ENCODE results near the gene PPIF. TPM values are rescaled to one million over a fixed set of nuclear protein-coding genes. Genes with fewer than 3 reads are reported as not detected.

PPIF gene
- total RNA-seq, 2 experiments from 2014 or later: 94.1 to 95.6 TPM

GRCh38 chr10:79380946-79381721 lies 33.9 kb downstream of the PPIF start:
- no peak for DNase-seq
- no peaks in the 10 kb centered on the region for H3K9me3 Mint-ChIP-seq
- no peaks in the 10 kb centered on the region for H3K36me3 Mint-ChIP-seq (ENCODE audit: low read depth)
- no peak overlapping the region for H3K27ac Mint-ChIP-seq
- CTCF ChIA-PET: interaction anchor here (2.0 kb wide), 1 partner anchor 9 kb away, joined by 5 read pairs; no protein-coding TSS in a partner anchor
- H3K27me3 Mint-ChIP-seq (ENCODE audit: low read depth): no peaks in the 10 kb centered on the region
- intact Hi-C loops (cut with micrococcal nuclease): no loop called here
- no peak overlapping the region for H3K4me3 Mint-ChIP-seq
- H3K4me1 Mint-ChIP-seq (ENCODE audit: low read depth): no peaks in the 10 kb centered on the region

GRCh38 chr10:79381804-79382221 lies 34.5 kb downstream of the PPIF start:
- no peaks in the 10 kb centered on the region for H3K36me3 Mint-ChIP-seq (ENCODE audit: low read depth)
- no peak overlapping the region for H3K27ac Mint-ChIP-seq
- H3K9me3 Mint-ChIP-seq: no peaks in the 10 kb centered on the region
- no peak overlapping the region for H3K4me3 Mint-ChIP-seq
- intact Hi-C loops (cut with micrococcal nuclease): no loop called here
- CTCF ChIA-PET: interaction anchor here (2.0 kb wide), 1 partner anchor 10 kb away, joined by 5 read pairs; no protein-coding TSS in a partner anchor
- DNase-seq: peak; percentile 2
- no peaks in the 10 kb centered on the region for H3K27me3 Mint-ChIP-seq (ENCODE audit: low read depth)
- no peaks in the 10 kb centered on the region for H3K4me1 Mint-ChIP-seq (ENCODE audit: low read depth)

- intact Hi-C loops (cut with micrococcal nuclease): no loop called here
- H3K4me1 Mint-ChIP-seq (ENCODE audit: low read depth): no peaks in the 10 kb centered on the region
- H3K9me3 Mint-ChIP-seq: no peaks in the 10 kb centered on the region
- peak; percentile 2 for DNase-seq
- H3K27me3 Mint-ChIP-seq (ENCODE audit: low read depth): no peaks in the 10 kb centered on the region
- H3K4me3 Mint-ChIP-seq: no peak overlapping the region
- no peaks in the 10 kb centered on the region for H3K36me3 Mint-ChIP-seq (ENCODE audit: low read depth)
- CTCF ChIA-PET: interaction anchor here (1.0 to 2.0 kb wide), 3 partner anchors 8 to 10 kb away, joined by 3 to 5 read pairs (median 4); no protein-coding TSS in a partner anchor
- H3K27ac Mint-ChIP-seq: no peak overlapping the region
Measured at GRCh38 chr10:79382491-79382941, 35.2 kb downstream of the PPIF start.

GRCh38 chr10:79383974-79384606 lies 36.8 kb downstream of the PPIF start:
- no peaks in the 10 kb centered on the region for H3K9me3 Mint-ChIP-seq
- CTCF ChIA-PET: interaction anchor here (1.0 to 1.2 kb wide), 3 partner anchors 9 to 15 kb away, joined by 3 to 4 read pairs (median 3); no protein-coding TSS in a partner anchor
- no peaks in the 10 kb centered on the region for H3K36me3 Mint-ChIP-seq (ENCODE audit: low read depth)
- no peak overlapping the region for H3K27ac Mint-ChIP-seq
- peaks cover 3% of the 10 kb centered on the region for H3K4me1 Mint-ChIP-seq (ENCODE audit: low read depth)
- no peak overlapping the region for H3K4me3 Mint-ChIP-seq
- DNase-seq: no peak
- intact Hi-C loops (cut with micrococcal nuclease): no loop called here
- no peaks in the 10 kb centered on the region for H3K27me3 Mint-ChIP-seq (ENCODE audit: low read depth)

GRCh38 chr10:79384773-79385391 lies 37.6 kb downstream of the PPIF start:
- H3K9me3 Mint-ChIP-seq: no peaks in the 10 kb centered on the region
- H3K36me3 Mint-ChIP-seq (ENCODE audit: low read depth): no peaks in the 10 kb centered on the region
- CTCF ChIA-PET: interaction anchor here (1.1 kb wide), 1 partner anchor 9 kb away, joined by 3 read pairs; no protein-coding TSS in a partner anchor
- peaks cover 3% of the 10 kb centered on the region for H3K4me1 Mint-ChIP-seq (ENCODE audit: low read depth)
- no peak overlapping the region for H3K4me3 Mint-ChIP-seq
- no peaks in the 10 kb centered on the region for H3K27me3 Mint-ChIP-seq (ENCODE audit: low read depth)
- intact Hi-C loops (cut with micrococcal nuclease): loop anchor here (5.0 kb wide), 1 partner anchor 62 kb away; the partner anchor contains the start of gene ZCCHC24
- no peak overlapping the region for H3K27ac Mint-ChIP-seq
- DNase-seq: no peak

GRCh38 chr10:79385392-79385795 lies 38.1 kb downstream of the PPIF start:
- Mint-ChIP-seq H3K4me1 (ENCODE audit: low read depth) (peaks cover 3% of the 10 kb centered on the region), H3K4me3 (no peak overlapping the region), H3K27me3 (ENCODE audit: low read depth) (no peaks in the 10 kb centered on the region), H3K27ac (no peak overlapping the region), H3K36me3 (ENCODE audit: low read depth) (no peaks in the 10 kb centered on the region), H3K9me3 (no peaks in the 10 kb centered on the region)
- CTCF ChIA-PET: interaction anchor here (1.1 kb wide), 1 partner anchor 8 kb away, joined by 3 read pairs; no protein-coding TSS in a partner anchor
- intact Hi-C loops (cut with micrococcal nuclease): loop anchor here (5.0 kb wide), 1 partner anchor 62 kb away; the partner anchor contains the start of gene ZCCHC24
- DNase-seq: no peak

- H3K36me3 Mint-ChIP-seq (ENCODE audit: low read depth): no peaks in the 10 kb centered on the region
- no peak overlapping the region for H3K27ac Mint-ChIP-seq
Measured at GRCh38 chr10:79385804-79386531, 38.7 kb downstream of the PPIF start.

GRCh38 chr10:79386637-79387465 lies 39.6 kb downstream of the PPIF start:
- peaks cover 3% of the 10 kb centered on the region for H3K4me1 Mint-ChIP-seq (ENCODE audit: low read depth)
- no peaks in the 10 kb centered on the region for H3K36me3 Mint-ChIP-seq (ENCODE audit: low read depth)
- H3K27me3 Mint-ChIP-seq (ENCODE audit: low read depth): no peaks in the 10 kb centered on the region
- no peaks in the 10 kb centered on the region for H3K9me3 Mint-ChIP-seq
- no peak overlapping the region for H3K4me3 Mint-ChIP-seq
- no peak for DNase-seq
- no peak overlapping the region for H3K27ac Mint-ChIP-seq
- CTCF ChIA-PET: interaction anchor here (1.8 kb wide), 1 partner anchor 82 kb away, joined by 4 read pairs; no protein-coding TSS in a partner anchor
- intact Hi-C loops (cut with micrococcal nuclease): loop anchor here (5.0 kb wide), 1 partner anchor 60 kb away; the partner anchor contains the start of gene ZCCHC24

More at GRCh38 chr10:79385804-79386531, 38.7 kb downstream of the PPIF start:
- H3K27me3 Mint-ChIP-seq (ENCODE audit: low read depth): no peaks in the 10 kb centered on the region
- CTCF ChIA-PET: no interaction called here
- intact Hi-C loops (cut with micrococcal nuclease): loop anchor here (5.0 kb wide), 1 partner anchor 61 kb away; the partner anchor contains the start of gene ZCCHC24
- no peak for DNase-seq
- H3K9me3 Mint-ChIP-seq: no peaks in the 10 kb centered on the region
- H3K4me3 Mint-ChIP-seq: no peak overlapping the region
- H3K4me1 Mint-ChIP-seq (ENCODE audit: low read depth): peaks cover 3% of the 10 kb centered on the region

- DNase-seq: no peak
- Mint-ChIP-seq H3K36me3 (ENCODE audit: low read depth) (no peaks in the 10 kb centered on the region), H3K27me3 (ENCODE audit: low read depth) (no peaks in the 10 kb centered on the region), H3K4me3 (no peak overlapping the region), H3K9me3 (no peaks in the 10 kb centered on the region), H3K27ac (no peak overlapping the region), H3K4me1 (ENCODE audit: low read depth) (peaks cover 3% of the 10 kb centered on the region)
- intact Hi-C loops (cut with micrococcal nuclease): loop anchor here (5.0 kb wide), 1 partner anchor 60 kb away; the partner anchor contains the start of gene ZCCHC24
- CTCF ChIA-PET: interaction anchor here (1.5 to 1.8 kb wide), 2 partner anchors 14 to 81 kb away, joined by 4 to 7 read pairs; no protein-coding TSS in a partner anchor
Measured at GRCh38 chr10:79387466-79387973, 40.3 kb downstream of the PPIF start.

GRCh38 chr10:79387974-79388850 lies 40.9 kb downstream of the PPIF start:
- intact Hi-C loops (cut with micrococcal nuclease): loop anchor here (1.0 to 5.0 kb wide), 4 partner anchors 13 to 95 kb away; partner anchors contain the start of gene ZCCHC24
- CTCF ChIA-PET: interaction anchor here (0.6 to 1.8 kb wide), 4 partner anchors 10 to 80 kb away, joined by 3 to 7 read pairs (median 4); no protein-coding TSS in a partner anchor
- peak; percentile 68 for DNase-seq
- Mint-ChIP-seq H3K4me3 (no peak overlapping the region), H3K4me1 (ENCODE audit: low read depth) (peaks cover 3% of the 10 kb centered on the region), H3K27ac (no peak overlapping the region), H3K36me3 (ENCODE audit: low read depth) (no peaks in the 10 kb centered on the region), H3K27me3 (ENCODE audit: low read depth) (no peaks in the 10 kb centered on the region), H3K9me3 (no peaks in the 10 kb centered on the region)

Data from activated naive CD4-positive, alpha-beta T cell treated with anti-CD3 and anti-CD28 coated beads for 36 hours (primary cell).